Skeletal muscle satellite cell (primary cell): ENCODE results near the gene CYP4X1.
"Not testable (repeated sequence)": the region's sequence is repeated elsewhere in the genome, so short reads cannot be mapped to it uniquely, and the experiment has no call there.

ENCODE experiments used
- H3K27me3 ChIP-seq: 2 replicates; pipeline ENCODE4 v1.7.0; 2013; ENCODE audit warnings: low read length; ENCODE audit not compliant: control insufficient read depth, insufficient read depth
- H3K36me3 ChIP-seq: 2 replicates; pipeline ENCODE4 v1.7.0; 2013; ENCODE audit warnings: mild to moderate bottlenecking, control low read depth, low read length; ENCODE audit not compliant: insufficient read depth
- H3K4me1 ChIP-seq: 2 replicates; pipeline ENCODE4 v1.7.0; 2013; ENCODE audit warnings: low read length; ENCODE audit not compliant: control insufficient read depth, insufficient read depth
- H3K4me2 ChIP-seq: 2 replicates; pipeline ENCODE4 v1.7.0; 2013; ENCODE audit warnings: mild to moderate bottlenecking, low read length
- H3K4me3 ChIP-seq: 2 replicates; pipeline ENCODE4 v1.7.0; 2013; ENCODE audit warnings: low read length
- H3K9ac ChIP-seq: 2 replicates; pipeline ENCODE4 v1.7.0; 2013; ENCODE audit warnings: mild to moderate bottlenecking, low read depth, low read length, moderate library complexity
- H3K9me3 ChIP-seq: replicated peaks from 2 replicates; pipeline ENCODE4 v1.7.0; 2013; ENCODE audit warnings: mild to moderate bottlenecking, control low read depth, low read length

CYP4X1 gene

GRCh38 chr1:47021070-47021469 lies 2.4 kb upstream of the CYP4X1 start:
- Histone ChIP-seq H3K9ac (no peak overlapping the region), H3K36me3 (no peaks in the 10 kb centered on the region), H3K4me1 (no peaks in the 10 kb centered on the region), H3K9me3 (no peaks in the 10 kb centered on the region), H3K4me3 (no peak overlapping the region), H3K27me3 (peaks cover 4% of the 10 kb centered on the region), H3K4me2 (no peak overlapping the region)

GRCh38 chr1:47024141-47024801 lies 802 bp downstream of the CYP4X1 start:
- Histone ChIP-seq H3K9ac (no peak overlapping the region), H3K4me2 (no peak overlapping the region), H3K4me3 (no peak overlapping the region), H3K36me3 (no peaks in the 10 kb centered on the region), H3K4me1 (no peaks in the 10 kb centered on the region), H3K27me3 (peaks cover 4% of the 10 kb centered on the region), H3K9me3 (no peaks in the 10 kb centered on the region)

GRCh38 chr1:47030170-47030805 lies 6.8 kb downstream of the CYP4X1 start:
- Histone ChIP-seq H3K9me3 (no peaks in the 10 kb centered on the region), H3K36me3 (no peaks in the 10 kb centered on the region), H3K9ac (no peak overlapping the region), H3K4me1 (no peaks in the 10 kb centered on the region), H3K4me3 (no peak overlapping the region), H3K27me3 (no peaks in the 10 kb centered on the region), H3K4me2 (no peak overlapping the region)

- H3K4me2 ChIP-seq = no peak overlapping the region
- no peaks in the 10 kb centered on the region for H3K36me3 ChIP-seq
- H3K9me3 ChIP-seq = no peaks in the 10 kb centered on the region
- no peak overlapping the region for H3K9ac ChIP-seq
- H3K4me3 ChIP-seq = no peak overlapping the region
- no peaks in the 10 kb centered on the region for H3K27me3 ChIP-seq
- H3K4me1 ChIP-seq = no peaks in the 10 kb centered on the region
Observed at GRCh38 chr1:47031059-47031458, 7.6 kb downstream of the CYP4X1 start.

- Histone ChIP-seq H3K4me1 (no peaks in the 10 kb centered on the region), H3K9ac (no peak overlapping the region), H3K9me3 (no peaks in the 10 kb centered on the region), H3K4me3 (no peak overlapping the region), H3K4me2 (no peak overlapping the region), H3K27me3 (no peaks in the 10 kb centered on the region), H3K36me3 (no peaks in the 10 kb centered on the region)
Observed at GRCh38 chr1:47031585-47031984, 8.1 kb downstream of the CYP4X1 start.

GRCh38 chr1:47036764-47037163 lies 13.3 kb downstream of the CYP4X1 start:
- Histone ChIP-seq H3K4me3 (no peak overlapping the region), H3K9me3 (no peaks in the 10 kb centered on the region), H3K4me1 (no peaks in the 10 kb centered on the region), H3K9ac (no peak overlapping the region), H3K36me3 (no peaks in the 10 kb centered on the region), H3K27me3 (no peaks in the 10 kb centered on the region), H3K4me2 (no peak overlapping the region)

GRCh38 chr1:47059376-47059775 lies 35.9 kb downstream of the CYP4X1 start:
- Histone ChIP-seq H3K36me3 (no peaks in the 10 kb centered on the region), H3K27me3 (no peaks in the 10 kb centered on the region), H3K4me2 (no peak overlapping the region), H3K4me1 (no peaks in the 10 kb centered on the region), H3K4me3 (no peak overlapping the region), H3K9ac (no peak overlapping the region), H3K9me3 (no peaks in the 10 kb centered on the region)

- Histone ChIP-seq H3K4me3 (no peak within 1 kb of the TSS), H3K4me1 (no peaks in the 10 kb centered on the region), H3K4me2 (no peak within 1 kb of the TSS)
Observed at GRCh38 chr1:47067097-47067594, 43.7 kb downstream of the CYP4X1 start, which contains the start of gene CYP4Z1. Gene CYP4Z1, plus strand, starts transcription at chr1:47067231. Its CDS starts 260 bp downstream, at chr1:47067491.

GRCh38 chr1:47069080-47069479 lies 45.6 kb downstream of the CYP4X1 start:
- not testable (repeated sequence) for H3K4me1 ChIP-seq

More at GRCh38 chr1:47067097-47067594, 43.7 kb downstream of the CYP4X1 start, which contains the start of gene CYP4Z1:
- H3K27me3 ChIP-seq = no peaks in the 10 kb centered on the region
- H3K36me3 ChIP-seq = no peaks in the 10 kb centered on the region
- no peak within 1 kb of the TSS for H3K9ac ChIP-seq
- H3K9me3 ChIP-seq = no peaks in the 10 kb centered on the region

GRCh38 chr1:47069509-47069908 lies 46.0 kb downstream of the CYP4X1 start:
- not testable (repeated sequence) for H3K4me3 ChIP-seq, H3K9me3 ChIP-seq, H3K9ac ChIP-seq

More at GRCh38 chr1:47069080-47069479, 45.6 kb downstream of the CYP4X1 start:
- not testable (repeated sequence) for H3K9ac ChIP-seq, H3K36me3 ChIP-seq, H3K4me3 ChIP-seq, H3K27me3 ChIP-seq, H3K9me3 ChIP-seq, H3K4me2 ChIP-seq

GRCh38 chr1:47089356-47089755 lies 65.9 kb downstream of the CYP4X1 start:
- H3K4me3 ChIP-seq = not testable (repeated sequence)

More at GRCh38 chr1:47069509-47069908, 46.0 kb downstream of the CYP4X1 start:
- H3K4me1 ChIP-seq, H3K27me3 ChIP-seq, H3K36me3 ChIP-seq, H3K4me2 ChIP-seq: not testable (repeated sequence)

GRCh38 chr1:47091476-47091875 lies 68.0 kb downstream of the CYP4X1 start:
- not testable (repeated sequence) for H3K4me2 ChIP-seq, H3K9me3 ChIP-seq, H3K4me1 ChIP-seq, H3K4me3 ChIP-seq, H3K27me3 ChIP-seq, H3K9ac ChIP-seq, H3K36me3 ChIP-seq

More at GRCh38 chr1:47089356-47089755, 65.9 kb downstream of the CYP4X1 start:
- H3K9me3 ChIP-seq, H3K9ac ChIP-seq, H3K27me3 ChIP-seq, H3K4me1 ChIP-seq, H3K36me3 ChIP-seq, H3K4me2 ChIP-seq: not testable (repeated sequence)
